ENCODE data around the gene NEK5.
"Not testable (repeated sequence)": the region's sequence is repeated elsewhere in the genome, so short reads cannot be mapped to it uniquely, and the experiment has no call there.

Gene NEK5

DNA sequence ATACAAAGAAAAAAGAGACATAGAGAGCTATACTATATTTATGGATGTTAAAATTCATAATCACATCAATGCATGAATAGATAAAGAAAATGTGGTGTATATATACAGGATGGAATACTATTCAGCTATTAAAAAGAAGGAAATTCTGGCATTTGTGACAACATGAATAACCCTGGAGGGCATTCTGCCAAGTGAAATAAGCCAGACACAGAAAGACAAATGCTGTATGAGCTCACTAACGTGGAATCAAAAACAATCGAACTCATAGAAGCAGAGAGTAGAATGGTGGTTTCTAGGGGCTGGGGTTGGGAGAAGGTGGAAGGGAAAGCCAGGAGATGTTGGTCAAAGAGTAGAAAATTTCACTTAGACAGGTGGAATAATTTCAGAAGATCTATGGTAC, 80.4 kb downstream of the NEK5 start:
- no peak overlapping the region for H3K4me3 ChIP-seq (ENCODE audit: low read depth, low read length)
- peak; percentile 29 for DNase-seq (ENCODE audit: low read depth, low spot score)
- in situ Hi-C loops (cut with HindIII; ENCODE audit: low sequenced_read_pairs), result no loop called here
- TF ChIP-seq, protein P1, sequence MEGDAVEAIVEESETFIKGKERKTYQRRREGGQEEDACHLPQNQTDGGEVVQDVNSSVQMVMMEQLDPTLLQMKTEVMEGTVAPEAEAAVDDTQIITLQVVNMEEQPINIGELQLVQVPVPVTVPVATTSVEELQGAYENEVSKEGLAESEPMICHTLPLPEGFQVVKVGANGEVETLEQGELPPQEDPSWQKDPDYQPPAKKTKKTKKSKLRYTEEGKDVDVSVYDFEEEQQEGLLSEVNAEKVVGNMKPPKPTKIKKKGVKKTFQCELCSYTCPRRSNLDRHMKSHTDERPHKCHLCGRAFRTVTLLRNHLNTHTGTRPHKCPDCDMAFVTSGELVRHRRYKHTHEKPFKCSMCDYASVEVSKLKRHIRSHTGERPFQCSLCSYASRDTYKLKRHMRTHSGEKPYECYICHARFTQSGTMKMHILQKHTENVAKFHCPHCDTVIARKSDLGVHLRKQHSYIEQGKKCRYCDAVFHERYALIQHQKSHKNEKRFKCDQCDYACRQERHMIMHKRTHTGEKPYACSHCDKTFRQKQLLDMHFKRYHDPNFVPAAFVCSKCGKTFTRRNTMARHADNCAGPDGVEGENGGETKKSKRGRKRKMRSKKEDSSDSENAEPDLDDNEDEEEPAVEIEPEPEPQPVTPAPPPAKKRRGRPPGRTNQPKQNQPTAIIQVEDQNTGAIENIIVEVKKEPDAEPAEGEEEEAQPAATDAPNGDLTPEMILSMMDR (IDR thresholded peaks at IDR 0.05; ENCODE audit: low read depth, low read length), result no peak

DNA sequence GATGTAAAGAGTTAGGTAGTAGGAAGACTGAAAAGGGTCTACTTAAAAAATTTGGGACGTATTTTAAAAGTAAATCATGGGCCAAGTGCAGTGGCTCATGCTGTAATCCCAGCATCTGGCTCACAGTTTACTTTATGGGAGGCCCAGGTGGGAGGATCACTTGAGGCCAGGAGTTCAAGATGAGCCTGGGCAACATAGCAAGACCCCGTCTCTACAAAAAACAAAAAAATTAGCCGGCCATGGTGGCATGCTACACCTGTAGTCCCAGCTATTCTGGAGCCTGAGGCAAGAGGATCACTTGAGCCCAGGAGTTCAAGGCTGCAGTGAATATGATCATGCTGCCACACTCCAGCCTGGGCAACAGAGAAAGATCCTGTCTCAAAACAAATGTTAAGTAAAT, 81.4 kb downstream of the NEK5 start:
- no peak overlapping the region for H3K4me3 ChIP-seq (ENCODE audit: low read depth, low read length)
- no peak for DNase-seq (ENCODE audit: low read depth, low spot score)
- in situ Hi-C loops (cut with HindIII; ENCODE audit: low sequenced_read_pairs), result no loop called here
- TF ChIP-seq, protein P1 (IDR thresholded peaks at IDR 0.05; ENCODE audit: low read depth, low read length), result no peak

DNA sequence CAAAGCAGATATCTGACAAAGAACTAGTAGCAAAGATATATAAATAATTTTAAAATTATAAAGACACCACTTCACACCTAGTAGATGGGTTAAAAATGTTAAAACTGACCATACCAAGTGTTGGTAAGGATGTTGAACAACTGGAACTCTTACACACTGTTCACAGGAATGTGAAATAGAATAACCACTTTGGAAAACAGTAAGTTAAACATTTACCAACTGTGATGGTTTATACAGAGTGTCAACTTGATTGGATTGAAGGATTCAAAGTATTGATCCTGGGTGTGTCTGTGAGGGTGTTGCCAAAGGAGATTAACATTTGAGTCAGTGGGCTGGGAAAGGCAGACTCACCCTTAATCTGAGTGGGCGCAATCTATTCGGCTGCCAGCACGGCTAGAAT, 85.2 kb downstream of the NEK5 start:
- no peak for DNase-seq (ENCODE audit: low read depth, low spot score)
- in situ Hi-C loops (cut with HindIII; ENCODE audit: low sequenced_read_pairs), result no loop called here
- TF ChIP-seq, protein P1 (IDR thresholded peaks at IDR 0.05; ENCODE audit: low read depth, low read length), result no peak
- no peak overlapping the region for H3K4me3 ChIP-seq (ENCODE audit: low read depth, low read length)

DNA sequence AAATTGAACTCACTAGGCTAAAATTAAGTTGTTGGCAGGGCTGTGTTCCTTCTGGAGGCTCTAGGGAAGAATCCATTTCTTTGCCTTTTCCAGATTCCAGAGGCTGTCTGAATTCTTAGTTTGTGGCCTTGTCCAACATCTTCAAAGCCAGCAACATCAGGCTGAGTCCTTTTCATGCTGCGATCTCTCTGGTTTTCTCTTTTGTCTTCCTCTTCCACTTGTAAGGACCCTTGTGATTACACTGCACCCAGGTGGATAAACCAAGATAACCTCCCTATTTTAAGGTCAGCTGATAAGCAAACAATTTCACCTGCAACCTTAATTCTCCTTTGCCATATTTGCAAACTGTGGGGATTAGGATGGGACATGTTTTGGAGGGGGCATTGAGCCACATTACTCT, 92.8 kb downstream of the NEK5 start:
- DNase-seq (ENCODE audit: low read depth, low spot score), result no peak
- in situ Hi-C loops (cut with HindIII; ENCODE audit: low sequenced_read_pairs), result no loop called here
- no peak overlapping the region for H3K4me3 ChIP-seq (ENCODE audit: low read depth, low read length)
- TF ChIP-seq, protein P1 (IDR thresholded peaks at IDR 0.05; ENCODE audit: low read depth, low read length), result no peak

DNA sequence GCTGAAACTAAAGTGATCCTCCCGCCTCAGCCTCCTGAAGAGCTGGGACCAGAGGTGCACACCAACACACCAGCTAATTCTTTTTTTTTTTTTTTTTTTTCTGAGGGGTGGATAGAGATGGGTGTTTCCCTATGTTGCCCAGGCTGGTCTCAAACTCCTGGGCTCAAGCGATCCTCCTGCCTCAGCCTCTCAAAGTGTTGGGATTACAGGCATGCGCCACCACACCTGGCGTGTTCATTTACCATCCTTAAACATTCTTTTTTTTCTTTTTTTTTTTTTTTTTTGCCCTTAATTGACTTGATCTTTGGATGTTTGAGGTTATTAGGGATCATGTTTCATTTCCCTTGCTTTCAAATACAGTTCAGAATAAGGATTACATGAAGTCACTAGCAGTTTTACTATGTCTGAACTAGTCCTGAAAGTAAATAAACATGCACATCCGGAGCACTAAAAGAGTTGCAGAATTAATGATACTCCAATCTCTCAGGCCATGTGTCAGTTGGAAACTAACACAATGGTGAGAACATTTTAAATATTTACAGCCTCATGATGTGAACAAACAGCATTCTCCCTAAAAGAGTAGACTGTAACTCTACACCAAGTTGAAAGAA, 94.2 kb downstream of the NEK5 start:
- TF ChIP-seq, protein P1 (IDR thresholded peaks at IDR 0.05; ENCODE audit: low read depth, low read length), result no peak
- no peak for DNase-seq (ENCODE audit: low read depth, low spot score)
- in situ Hi-C loops (cut with HindIII; ENCODE audit: low sequenced_read_pairs), result no loop called here
- H3K4me3 ChIP-seq (ENCODE audit: low read depth, low read length), result no peak overlapping the region

DNA sequence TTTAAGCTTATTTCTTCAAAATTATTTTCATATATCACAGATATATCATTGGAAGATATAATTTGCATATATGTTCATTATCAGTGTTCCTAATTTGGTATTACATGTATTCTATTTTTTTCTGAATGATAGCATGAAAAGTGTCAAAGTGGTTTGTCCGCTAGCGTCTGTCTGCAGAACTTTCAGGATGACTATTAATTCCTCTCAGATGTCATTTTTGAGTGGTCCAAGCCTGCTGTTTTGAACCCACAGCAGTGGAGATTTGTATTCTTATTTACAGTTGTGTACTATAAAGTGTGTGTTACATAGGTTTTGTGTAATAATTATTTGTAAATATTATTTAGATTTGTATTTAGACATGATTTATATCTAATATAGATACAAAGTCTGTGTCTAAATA, 95.8 kb downstream of the NEK5 start:
- H3K4me3 ChIP-seq (ENCODE audit: low read depth, low read length), result no peak overlapping the region
- no peak for DNase-seq (ENCODE audit: low read depth, low spot score)
- TF ChIP-seq, protein P1 (IDR thresholded peaks at IDR 0.05; ENCODE audit: low read depth, low read length), result no peak
- in situ Hi-C loops (cut with HindIII; ENCODE audit: low sequenced_read_pairs), result no loop called here

DNA sequence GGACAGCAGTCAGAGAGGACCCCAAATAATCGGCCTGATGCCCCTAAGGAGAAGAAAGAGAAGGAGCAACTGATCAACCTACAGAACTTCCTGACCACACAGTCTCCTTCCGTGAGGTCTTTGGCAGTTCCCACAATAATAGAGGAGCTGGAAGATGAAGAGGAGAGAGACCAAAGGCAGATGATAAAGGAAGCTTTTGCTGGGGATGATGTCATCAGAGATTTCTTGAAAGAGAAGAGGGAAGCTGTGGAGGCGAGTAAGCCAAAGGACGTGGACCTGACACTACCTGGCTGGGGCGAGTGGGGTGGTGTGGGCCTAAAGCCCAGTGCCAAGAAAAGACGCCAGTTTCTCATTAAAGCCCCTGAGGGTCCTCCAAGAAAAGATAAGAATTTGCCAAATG, 98.5 kb downstream of the NEK5 start:
- H3K4me3 ChIP-seq (ENCODE audit: low read depth, low read length); DNase-seq (ENCODE audit: low read depth, low spot score); in situ Hi-C loops (cut with HindIII; ENCODE audit: low sequenced_read_pairs): not testable (repeated sequence)

Data from astrocyte of the spinal cord (primary cell).